GM19099 (cell line): Measurements from ENCODE around the gene ADAMTS2.

Experiments used
- POLR2A ChIP-seq: IDR thresholded peaks from 3 replicates; pipeline ENCODE4 v1.6.1; 2011; ENCODE audit warnings: low read depth; ENCODE audit not compliant: insufficient read length; ENCODE audit errors: extremely low read depth

Gene ADAMTS2

GRCh38 chr5:179280095-179280490, 65.2 kb downstream of the ADAMTS2 start:
- no peak for TF ChIP-seq POLR2A

DNA sequence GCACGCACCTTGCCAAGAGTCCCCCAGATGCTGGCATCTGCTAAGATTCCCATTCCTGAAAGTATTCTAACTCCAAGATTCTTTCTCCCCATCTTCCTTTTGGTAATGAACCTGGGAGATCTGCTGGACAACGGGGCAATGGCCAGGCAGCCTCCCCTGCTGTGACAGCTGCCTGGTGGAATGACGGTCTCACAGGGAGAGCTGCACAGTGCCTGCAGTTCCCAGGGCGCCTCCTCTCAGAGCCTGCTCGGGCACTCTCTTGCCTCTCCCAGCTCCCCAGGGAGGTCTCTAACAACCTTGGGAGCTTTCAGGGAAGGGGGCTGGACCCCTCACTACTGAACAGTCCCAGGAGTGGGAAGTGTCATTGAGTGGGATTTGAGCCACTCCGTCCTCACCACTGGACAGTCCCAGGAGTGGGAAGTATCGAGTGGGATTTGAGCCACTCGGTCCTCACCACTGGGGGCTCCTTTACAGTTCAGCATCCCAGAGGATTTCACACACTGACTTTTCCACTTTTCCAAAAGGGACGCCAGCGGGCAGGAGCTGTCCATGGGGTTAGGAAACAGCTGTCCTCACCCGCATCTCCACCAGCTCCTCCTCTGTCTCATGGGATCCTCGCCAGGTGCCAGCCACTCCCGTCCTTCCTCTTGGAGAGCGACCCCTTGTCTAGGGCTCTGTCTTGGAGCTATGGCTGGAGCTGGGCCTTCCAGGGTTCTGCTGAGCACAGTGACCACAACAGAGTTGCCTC, 65.7 kb downstream of the ADAMTS2 start:
- TF ChIP-seq POLR2A, result no peak

DNA sequence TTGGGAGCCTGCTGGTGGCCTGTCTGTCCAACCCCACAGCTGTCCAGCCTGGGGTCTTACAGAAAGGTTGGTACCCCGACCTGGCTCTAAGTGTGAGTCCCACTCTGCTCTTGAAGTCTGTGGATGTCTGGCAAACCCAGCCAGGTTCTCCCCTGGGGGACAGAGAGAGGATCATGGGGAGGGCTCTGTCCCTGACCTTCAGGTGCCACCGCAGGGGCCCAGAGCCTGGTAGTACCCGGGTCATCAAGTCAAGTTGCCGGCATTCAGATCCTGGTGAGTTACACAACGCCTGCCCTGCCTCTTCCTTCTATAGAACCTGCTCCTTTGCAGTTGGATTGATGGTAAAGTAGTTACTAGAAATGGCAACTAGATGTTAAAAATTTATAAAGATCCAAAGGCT, 66.7 kb downstream of the ADAMTS2 start:
- no peak for TF ChIP-seq POLR2A

DNA sequence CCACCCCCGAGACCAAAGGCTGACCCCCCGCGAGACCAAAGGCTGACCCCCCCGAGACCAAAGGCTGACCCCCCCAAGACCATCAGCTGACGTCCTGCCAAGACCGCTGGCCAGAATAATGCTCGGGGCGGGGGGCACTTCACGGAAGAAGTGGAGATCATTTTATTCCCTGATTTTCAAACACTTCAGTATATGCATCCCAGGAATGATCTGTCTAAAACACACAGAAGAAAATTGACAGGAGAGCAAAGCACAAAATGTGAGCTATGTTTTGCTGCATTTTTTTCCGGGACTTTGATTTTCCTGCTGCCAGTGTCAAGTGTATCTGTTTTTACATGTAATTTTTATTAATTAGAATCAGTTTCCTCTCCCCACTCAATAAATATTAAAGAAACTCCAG, 67.1 kb downstream of the ADAMTS2 start:
- TF ChIP-seq POLR2A, result no peak

DNA sequence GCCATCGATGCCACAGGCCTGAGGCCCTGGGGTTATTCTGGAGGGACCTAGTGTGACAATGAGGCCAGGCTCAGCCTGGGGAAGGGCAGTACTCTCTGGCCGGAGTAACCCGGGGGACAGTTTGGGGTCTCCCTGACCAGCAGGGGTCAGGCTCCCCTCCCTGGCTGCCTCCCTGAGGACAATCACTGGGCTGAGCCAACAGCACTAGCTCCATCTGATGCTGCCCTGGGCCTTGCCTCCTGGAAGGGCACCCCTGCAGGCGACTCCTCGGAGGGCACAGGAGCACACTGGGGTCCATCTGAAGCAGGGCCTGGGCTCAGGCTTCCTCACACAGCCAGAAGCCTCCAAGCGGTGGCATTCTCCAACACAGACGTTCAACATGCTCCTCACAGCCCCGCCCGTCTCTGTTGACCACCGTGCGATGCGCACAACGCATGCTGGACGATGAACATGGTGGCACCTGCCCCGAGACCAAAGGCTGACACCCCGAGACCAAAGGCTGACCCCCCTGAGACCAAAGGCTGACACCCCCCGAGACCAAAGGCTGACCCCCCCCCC, 68.3 kb downstream of the ADAMTS2 start:
- no peak for TF ChIP-seq POLR2A

DNA sequence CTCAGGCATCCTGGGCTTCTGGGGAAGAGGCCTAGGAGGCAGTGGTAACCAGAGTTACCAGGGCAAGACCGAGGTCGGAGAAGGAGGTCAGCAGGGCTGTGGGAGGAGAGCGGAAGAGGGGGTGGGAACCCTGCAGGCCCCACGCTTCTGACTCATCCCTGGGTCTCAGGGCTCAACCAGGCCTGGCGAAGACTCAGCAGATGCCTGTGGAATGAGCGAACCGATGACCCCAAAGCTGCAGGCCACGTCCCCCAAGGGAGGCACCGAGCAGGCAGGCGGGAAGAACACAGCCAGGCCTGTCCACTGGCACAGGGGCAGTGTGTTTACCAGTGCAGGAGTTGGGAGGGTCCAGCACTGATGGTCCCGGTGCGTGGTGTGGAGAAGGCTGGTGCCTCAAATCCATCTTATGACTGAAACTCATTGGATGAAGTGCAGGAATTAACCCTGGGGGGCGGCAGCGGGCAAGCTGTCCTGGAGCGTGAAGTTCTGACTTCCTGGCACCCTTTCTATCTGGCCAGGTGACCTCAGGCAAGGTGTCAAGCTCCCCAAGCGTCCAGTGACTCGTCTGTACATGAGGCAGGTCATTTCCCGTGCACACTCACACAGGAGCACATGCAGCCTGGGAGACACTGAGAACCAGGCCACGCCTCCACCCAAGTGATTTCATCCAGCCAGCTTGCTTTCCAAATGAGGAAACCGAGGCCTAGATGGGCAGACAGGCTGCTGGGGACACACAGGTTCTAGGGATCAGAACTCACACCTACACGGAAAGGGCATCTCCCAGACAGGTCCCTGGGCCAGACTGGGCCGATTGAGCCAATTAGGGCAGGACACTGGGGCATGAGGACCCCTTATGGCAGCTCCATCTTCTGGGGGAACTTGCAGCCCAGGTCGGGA, 69.1 kb downstream of the ADAMTS2 start:
- no peak for TF ChIP-seq POLR2A

DNA sequence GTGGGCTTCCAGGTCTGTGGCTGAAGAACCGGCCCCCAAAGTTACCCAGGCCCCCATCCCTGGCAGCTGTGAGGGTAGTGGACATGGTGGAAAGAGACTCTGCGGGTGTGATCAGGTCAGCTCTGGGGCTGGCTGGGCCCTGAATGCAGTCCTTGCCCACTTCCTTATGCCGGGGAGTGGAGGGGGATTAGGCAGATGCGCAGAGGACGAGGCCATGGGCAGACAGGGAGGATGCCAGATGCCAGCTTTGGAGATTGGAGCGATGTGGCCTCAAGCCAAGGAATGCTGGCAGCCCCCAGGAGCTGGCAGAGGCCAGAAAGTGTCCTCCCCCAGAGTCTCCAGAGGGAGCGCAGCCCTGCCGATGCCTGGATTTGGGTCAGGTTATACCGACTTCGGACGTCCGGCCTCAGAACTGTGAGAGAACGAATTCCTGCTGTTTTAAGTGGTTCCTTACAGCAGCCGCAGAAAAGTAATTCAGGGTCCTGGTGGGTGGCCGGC, 69.8 kb downstream of the ADAMTS2 start:
- no peak for TF ChIP-seq POLR2A

DNA sequence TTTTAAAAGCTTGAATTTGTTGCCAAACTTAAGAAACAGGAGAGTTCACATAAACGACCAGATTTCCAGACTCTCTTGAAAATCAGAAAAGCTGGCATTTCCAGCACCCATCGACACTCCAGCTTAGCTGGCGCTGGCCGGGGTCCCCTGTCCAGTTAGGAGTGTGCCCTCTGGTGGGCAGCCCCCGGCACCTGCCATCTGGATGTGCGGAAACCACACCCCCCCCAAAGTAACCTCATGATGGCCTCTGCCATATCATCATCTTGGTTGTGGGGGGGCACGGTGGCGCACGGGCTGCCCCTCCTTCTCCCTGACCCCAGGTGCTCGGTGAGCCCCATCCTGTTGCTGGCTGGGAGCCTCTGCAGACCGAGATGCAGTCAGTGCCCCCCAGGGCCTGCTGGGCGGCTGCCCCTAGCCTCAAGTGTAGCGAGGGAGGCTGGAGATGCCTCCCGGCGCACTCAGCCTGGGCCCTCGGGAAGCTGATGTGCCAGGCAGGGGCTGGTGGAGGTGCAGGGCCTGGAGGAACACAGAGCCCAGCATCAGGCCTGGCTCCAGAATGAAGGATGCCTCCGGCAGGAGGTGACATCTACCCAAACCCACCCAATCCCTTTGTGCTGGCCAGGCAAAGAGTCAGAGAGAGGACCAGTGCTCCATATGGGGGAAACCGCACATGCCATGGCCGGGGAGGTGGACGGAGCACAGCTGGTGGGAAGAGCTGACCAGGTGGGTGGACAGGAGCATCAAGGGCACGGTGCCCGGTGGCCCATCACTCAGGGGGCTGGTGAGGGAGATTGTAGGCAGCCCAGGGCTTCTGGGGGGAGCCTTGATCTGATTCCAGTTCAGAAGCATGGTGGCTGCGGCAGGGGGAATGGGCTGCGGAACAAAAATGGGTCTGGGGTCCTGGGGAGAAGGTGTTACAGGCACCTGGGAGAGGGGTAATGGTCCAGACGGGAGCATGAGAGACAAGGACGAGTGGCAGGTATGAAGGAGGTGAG, 70.6 kb downstream of the ADAMTS2 start:
- TF ChIP-seq POLR2A, result no peak

DNA sequence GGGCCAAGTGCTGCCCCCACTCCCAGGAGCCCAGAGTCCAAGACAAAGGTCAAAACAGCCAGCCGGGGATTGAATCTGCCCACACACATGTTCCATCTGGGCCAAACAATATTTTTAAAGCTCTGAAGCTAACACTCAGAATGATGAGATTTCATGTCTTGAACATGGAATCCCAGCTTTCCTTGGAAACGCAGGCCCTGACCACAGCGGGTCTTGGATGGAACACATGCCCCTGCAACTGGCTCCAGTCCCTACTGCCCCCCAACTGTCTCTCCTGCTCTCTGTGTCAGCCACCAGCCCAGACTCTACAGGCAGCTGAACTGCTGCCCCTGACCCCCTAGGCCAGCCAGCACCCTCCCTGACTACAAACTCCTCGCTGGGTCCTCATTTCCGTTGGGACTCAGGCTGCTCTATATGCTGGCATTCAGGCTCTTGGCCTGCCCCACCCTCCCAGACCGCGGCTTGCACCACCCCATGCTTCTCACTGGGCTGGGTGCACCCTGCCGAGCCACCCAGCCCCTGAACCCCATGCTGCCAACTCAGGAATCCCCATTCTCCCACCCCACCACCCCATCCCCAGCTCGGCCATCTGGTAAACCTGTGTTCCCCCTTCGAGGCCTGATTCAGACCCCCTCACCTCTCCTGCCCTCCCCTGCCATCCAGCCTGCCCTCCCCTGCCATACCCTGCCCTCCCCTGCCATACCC, 71.7 kb downstream of the ADAMTS2 start:
- no peak for TF ChIP-seq POLR2A

- no peak for TF ChIP-seq POLR2A
Observed at GRCh38 chr5:179273073-179273435, 72.2 kb downstream of the ADAMTS2 start.

DNA sequence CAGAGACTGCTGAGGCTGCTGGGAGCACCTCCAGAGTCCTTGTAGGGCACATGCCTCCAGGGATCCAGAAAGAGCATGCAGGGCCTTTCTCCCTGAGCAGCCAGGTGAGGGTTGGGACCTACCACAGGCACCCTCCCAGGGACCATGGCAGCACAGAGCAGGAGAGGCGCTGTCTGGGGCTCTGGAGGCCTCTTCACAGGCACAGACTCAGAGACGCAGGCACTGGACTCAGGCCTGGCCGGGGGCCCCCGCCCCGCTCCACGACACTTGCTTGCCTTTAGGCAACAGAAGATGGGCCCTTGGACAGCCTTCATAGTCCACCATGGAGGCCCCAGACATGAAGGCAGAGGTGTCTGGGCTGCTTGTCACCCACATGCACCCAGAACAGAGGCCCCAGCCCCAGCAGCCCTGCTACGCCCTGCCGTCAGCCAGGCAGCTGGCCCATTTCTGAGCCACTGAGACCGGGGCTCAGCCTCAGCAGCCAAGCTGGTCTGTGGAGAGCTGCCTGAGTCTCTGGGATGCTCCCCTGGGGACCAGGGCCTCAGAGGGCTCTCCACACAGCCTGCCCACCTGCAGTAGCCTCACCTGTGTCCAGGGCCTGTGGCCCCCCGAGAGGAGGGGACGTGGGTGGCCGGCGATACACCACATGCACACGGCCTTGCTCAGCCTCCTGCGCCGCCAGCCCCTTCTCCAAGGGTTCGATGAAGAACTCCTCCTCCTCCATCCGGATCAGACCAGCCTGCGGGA, 72.8 kb downstream of the ADAMTS2 start:
- no peak for TF ChIP-seq POLR2A

DNA sequence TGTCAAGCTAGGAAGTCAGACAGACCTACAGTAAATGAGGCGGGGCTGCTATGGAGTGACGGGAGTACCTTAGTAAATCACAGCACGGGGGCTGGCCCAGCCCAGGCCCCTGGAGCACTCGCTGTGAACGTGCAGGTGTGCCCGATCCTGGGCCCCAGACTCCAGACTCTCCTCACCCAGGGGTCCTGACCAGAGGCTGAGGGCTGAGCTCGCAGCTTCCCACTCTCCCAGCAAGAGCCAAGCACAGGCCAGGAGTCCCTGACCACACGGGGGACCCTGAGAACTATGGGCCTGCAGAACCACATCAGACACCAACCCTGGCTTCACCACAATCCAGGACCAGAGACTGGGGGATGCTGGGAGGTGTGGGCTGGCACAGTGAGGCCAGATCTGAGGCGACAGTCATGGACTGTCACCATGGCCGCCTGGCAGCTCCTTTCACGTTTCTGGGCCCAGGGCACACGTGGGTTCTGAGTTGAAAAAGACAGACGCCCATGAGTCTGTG, 73.4 kb downstream of the ADAMTS2 start:
- TF ChIP-seq POLR2A, result no peak

GRCh38 chr5:179271428-179271734, 73.9 kb downstream of the ADAMTS2 start:
- TF ChIP-seq POLR2A, result no peak
